HG02852 (cell line): ENCODE measurements around the gene AGAP6.
"Not testable (repeated sequence)": the region's sequence is repeated elsewhere in the genome, so short reads cannot be mapped to it uniquely, and the experiment has no call there.

Experiments used
- ATAC-seq: cut with Tn5 transposase; IDR thresholded peaks from one replicate; pipeline ENCODE4 v1.9.1; 2021; ENCODE audit warnings: mild to moderate bottlenecking, moderate library complexity; ENCODE audit not compliant: unreplicated experiment

The AGAP6 gene

GRCh38 chr10:49988376-49988775, at the start of gene AGAP6:
TSS of gene AGAP6 (plus strand) at chr10:49988406. CDS start at chr10:49988716, 310 bp downstream.
- not testable (repeated sequence) for ATAC-seq

- peak; percentile 71 for ATAC-seq
Measured at GRCh38 chr10:49941447-49942338, 46.5 kb upstream of the AGAP6 start, which contains the start of the genes PARG and TIMM23B. TSS of gene PARG (minus strand) at chr10:49942027. CDS start at chr10:49941725, 302 bp downstream. TSS of gene TIMM23B (plus strand) at chr10:49942053. CDS start at chr10:49942195, 142 bp downstream.

GRCh38 chr10:49942339-49942705, 45.9 kb upstream of the AGAP6 start:
- peak; percentile 24 for ATAC-seq

- ATAC-seq = not testable (repeated sequence)
Measured at GRCh38 chr10:49943607-49944006, 44.6 kb upstream of the AGAP6 start.

- ATAC-seq = peak; percentile 92
Measured at GRCh38 chr10:49948142-49948541, 40.1 kb upstream of the AGAP6 start.

GRCh38 chr10:49948737-49949136, 39.5 kb upstream of the AGAP6 start:
- ATAC-seq = not testable (repeated sequence)

- not testable (repeated sequence) for ATAC-seq
Measured at GRCh38 chr10:49952006-49952405, 36.2 kb upstream of the AGAP6 start.

- not testable (repeated sequence) for ATAC-seq
Measured at GRCh38 chr10:49953122-49953521, 35.1 kb upstream of the AGAP6 start.

- ATAC-seq = not testable (repeated sequence)
Measured at GRCh38 chr10:49970331-49970857, 17.8 kb upstream of the AGAP6 start.

- not testable (repeated sequence) for ATAC-seq
Measured at GRCh38 chr10:49971466-49971865, 16.7 kb upstream of the AGAP6 start.

- not testable (repeated sequence) for ATAC-seq
Measured at GRCh38 chr10:49972094-49972493, 16.1 kb upstream of the AGAP6 start.

- ATAC-seq = not testable (repeated sequence)
Measured at GRCh38 chr10:49977756-49978155, 10.4 kb upstream of the AGAP6 start.

GRCh38 chr10:49987207-49987606, 999 bp upstream of the AGAP6 start:
- not testable (repeated sequence) for ATAC-seq

- ATAC-seq = not testable (repeated sequence)
Measured at GRCh38 chr10:49995321-49995720, 7.1 kb downstream of the AGAP6 start.

- not testable (repeated sequence) for ATAC-seq
Measured at GRCh38 chr10:50014024-50014423, 25.8 kb downstream of the AGAP6 start.

GRCh38 chr10:50015596-50016220, 27.5 kb downstream of the AGAP6 start:
- ATAC-seq = not testable (repeated sequence)

GRCh38 chr10:50016926-50017325, 28.7 kb downstream of the AGAP6 start:
- not testable (repeated sequence) for ATAC-seq

- ATAC-seq = not testable (repeated sequence)
Measured at GRCh38 chr10:50017646-50018045, 29.4 kb downstream of the AGAP6 start.

GRCh38 chr10:50019279-50019678, 31.1 kb downstream of the AGAP6 start:
- ATAC-seq = not testable (repeated sequence)

- ATAC-seq = not testable (repeated sequence)
Measured at GRCh38 chr10:50020451-50021024, 32.3 kb downstream of the AGAP6 start.

GRCh38 chr10:50021646-50022045, 33.4 kb downstream of the AGAP6 start:
- no peak for ATAC-seq
